Measurements from ENCODE around the gene APAF1. TPM values are rescaled to one million over a fixed set of nuclear protein-coding genes. Genes with fewer than 3 reads are reported as not detected.

The APAF1 gene, protein sequence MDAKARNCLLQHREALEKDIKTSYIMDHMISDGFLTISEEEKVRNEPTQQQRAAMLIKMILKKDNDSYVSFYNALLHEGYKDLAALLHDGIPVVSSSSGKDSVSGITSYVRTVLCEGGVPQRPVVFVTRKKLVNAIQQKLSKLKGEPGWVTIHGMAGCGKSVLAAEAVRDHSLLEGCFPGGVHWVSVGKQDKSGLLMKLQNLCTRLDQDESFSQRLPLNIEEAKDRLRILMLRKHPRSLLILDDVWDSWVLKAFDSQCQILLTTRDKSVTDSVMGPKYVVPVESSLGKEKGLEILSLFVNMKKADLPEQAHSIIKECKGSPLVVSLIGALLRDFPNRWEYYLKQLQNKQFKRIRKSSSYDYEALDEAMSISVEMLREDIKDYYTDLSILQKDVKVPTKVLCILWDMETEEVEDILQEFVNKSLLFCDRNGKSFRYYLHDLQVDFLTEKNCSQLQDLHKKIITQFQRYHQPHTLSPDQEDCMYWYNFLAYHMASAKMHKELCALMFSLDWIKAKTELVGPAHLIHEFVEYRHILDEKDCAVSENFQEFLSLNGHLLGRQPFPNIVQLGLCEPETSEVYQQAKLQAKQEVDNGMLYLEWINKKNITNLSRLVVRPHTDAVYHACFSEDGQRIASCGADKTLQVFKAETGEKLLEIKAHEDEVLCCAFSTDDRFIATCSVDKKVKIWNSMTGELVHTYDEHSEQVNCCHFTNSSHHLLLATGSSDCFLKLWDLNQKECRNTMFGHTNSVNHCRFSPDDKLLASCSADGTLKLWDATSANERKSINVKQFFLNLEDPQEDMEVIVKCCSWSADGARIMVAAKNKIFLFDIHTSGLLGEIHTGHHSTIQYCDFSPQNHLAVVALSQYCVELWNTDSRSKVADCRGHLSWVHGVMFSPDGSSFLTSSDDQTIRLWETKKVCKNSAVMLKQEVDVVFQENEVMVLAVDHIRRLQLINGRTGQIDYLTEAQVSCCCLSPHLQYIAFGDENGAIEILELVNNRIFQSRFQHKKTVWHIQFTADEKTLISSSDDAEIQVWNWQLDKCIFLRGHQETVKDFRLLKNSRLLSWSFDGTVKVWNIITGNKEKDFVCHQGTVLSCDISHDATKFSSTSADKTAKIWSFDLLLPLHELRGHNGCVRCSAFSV (N-terminal part only)
- 13.0 and 17.9 TPM in 2 replicates for total RNA-seq (2016; rRNA removed; fragmentation: Illumina TruSeq; extraction: Trizol)
- total RNA-seq (2016; cell fraction: cytosol; rRNA removed; fragmentation: Illumina TruSeq; extraction: Trizol; ENCODE audit: low read depth), result 2.6 and 2.9 TPM in 2 replicates
- total RNA-seq (2016; cell fraction: insoluble cytoplasmic fraction; rRNA removed; fragmentation: Illumina TruSeq; extraction: Trizol), result 12.7 and 16.8 TPM in 2 replicates
- total RNA-seq (2016; cell fraction: membrane; rRNA removed; fragmentation: Illumina TruSeq; extraction: Trizol), result 4.9 and 5.0 TPM in 2 replicates
- 16.1 and 16.3 TPM in 2 replicates for total RNA-seq (2016; cell fraction: nucleus; rRNA removed; fragmentation: Illumina TruSeq; extraction: Trizol)
- polyA plus RNA-seq (2011; rRNA removed), result 5.6 and 6.0 TPM in 2 replicates
- polyA plus RNA-seq (2011; cell fraction: cytosol; rRNA removed), result 3.2 and 3.7 TPM in 2 replicates
- polyA plus RNA-seq (2011; cell fraction: nucleus; rRNA removed), result 4.9 and 5.2 TPM in 2 replicates
- polyA plus RNA-seq (2012), result 3.4 and 5.4 TPM in 2 replicates
- polyA plus RNA-seq (2016; cell fraction: cytosol; fragmentation: Illumina TruSeq; extraction: Trizol; ENCODE audit: low read depth), result 0.33 and 0.40 TPM in 2 replicates
- polyA plus RNA-seq (2016; cell fraction: insoluble cytoplasmic fraction; fragmentation: Illumina TruSeq; extraction: Trizol; ENCODE audit: low read depth), result 11.7 and 12.8 TPM in 2 replicates
- polyA plus RNA-seq (2016; cell fraction: membrane; fragmentation: Illumina TruSeq; extraction: Trizol; ENCODE audit: low read depth), result 1.5 and 1.8 TPM in 2 replicates
- polyA plus RNA-seq (2016; cell fraction: nucleus; fragmentation: Illumina TruSeq; extraction: Trizol; ENCODE audit: insufficient read depth, low read depth), result 12.8 and 14.3 TPM in 2 replicates
- polyA minus RNA-seq (2011; rRNA and poly(A)+ RNA removed; ENCODE audit: low replicate concordance), result 6.8 and 9.6 TPM in 2 replicates
- 9.8 and 11.1 TPM in 2 replicates for polyA minus RNA-seq (2011; cell fraction: cytosol; rRNA and poly(A)+ RNA removed)
- 27.8 and 32.8 TPM in 2 replicates for polyA minus RNA-seq (2011; cell fraction: nucleus; rRNA and poly(A)+ RNA removed)
- percentile 59 among the genes with signal in this experiment for Bru-seq, nascent RNA
- BruChase-seq, experiment 1, labeled RNA remaining after a 6-hour chase, result percentile 66 among the genes with signal in this experiment
- percentile 63 among the genes with signal in this experiment for BruChase-seq, experiment 2, labeled RNA remaining after a 2-hour chase
- long read RNA-seq, experiment 1, partial matches to known transcripts, result 3 of 5 reads
- long read RNA-seq, experiment 1, other reads (novel, unspliced or antisense), result 2 of 5 reads
- long read RNA-seq, experiment 2, full-length matches to known transcripts, result 1 of 7 reads
- long read RNA-seq, experiment 2, partial matches to known transcripts, result 0 of 7 reads
- long read RNA-seq, experiment 2, other reads (novel, unspliced or antisense), result 6 of 7 reads

DNA sequence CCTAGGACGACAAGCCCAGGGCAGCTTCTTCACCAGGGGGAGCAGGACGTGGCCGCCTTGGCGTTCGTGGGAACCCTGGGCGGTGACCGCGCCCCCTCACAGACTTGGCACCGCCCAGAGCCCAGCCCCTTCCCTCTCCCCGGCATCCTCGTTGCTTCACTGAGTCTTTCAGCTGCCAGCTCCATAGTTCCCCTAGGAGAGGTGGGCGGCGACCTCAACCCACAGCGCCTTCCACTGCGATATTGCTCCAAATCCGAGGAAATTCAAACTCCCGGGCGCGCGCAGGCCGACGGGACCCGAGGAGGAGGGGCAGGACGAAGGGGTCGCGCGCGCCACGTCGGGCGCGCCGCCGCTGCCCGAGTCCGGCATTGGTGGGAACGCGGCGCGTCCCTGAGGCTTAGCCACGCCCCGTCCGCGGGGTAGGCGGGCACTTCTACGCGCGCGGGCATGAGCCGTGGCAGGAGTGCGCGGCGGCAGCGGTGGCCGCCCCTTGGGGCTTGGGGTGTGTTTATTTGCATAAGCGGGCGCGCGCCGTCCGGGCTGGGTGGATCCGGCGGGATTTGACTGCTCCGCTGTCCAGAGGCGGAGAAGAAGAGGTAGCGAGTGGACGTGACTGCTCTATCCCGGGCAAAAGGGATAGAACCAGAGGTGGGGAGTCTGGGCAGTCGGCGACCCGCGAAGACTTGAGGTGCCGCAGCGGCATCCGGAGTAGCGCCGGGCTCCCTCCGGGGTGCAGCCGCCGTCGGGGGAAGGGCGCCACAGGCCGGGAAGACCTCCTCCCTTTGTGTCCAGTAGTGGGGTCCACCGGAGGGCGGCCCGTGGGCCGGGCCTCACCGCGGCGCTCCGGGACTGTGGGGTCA lies at the start of gene APAF1, which contains the start of gene IKBIP:
Gene APAF1 (plus strand): TSS at position 579 of the 860 bp plus-strand sequence. CDS start 3,070 bp downstream, outside the sequence.
Gene IKBIP (minus strand): TSS at position 77 of the 860 bp plus-strand sequence. CDS start 87 bp downstream, outside the sequence.
- no TSS peak for BruUV-seq (replicated peaks)
- H3K27me3 ChIP-seq (ENCODE audit: control insufficient read depth in 1 of 2, insufficient read depth in 2 of 2, low read length in 2 of 2), result no peaks in the 10 kb centered on the region; a peak in 1 of 5 replicates
- H3K79me2 ChIP-seq (ENCODE audit: insufficient read depth, low read length), result peaks cover 61% of the 10 kb centered on the region
- no peaks in the 10 kb centered on the region; the same call in 1 of the 2 replicates for H4K20me1 ChIP-seq (ENCODE audit: insufficient read depth, low read length)
- peaks cover 40% of the 10 kb centered on the region for H3K4me1 ChIP-seq (ENCODE audit: insufficient read depth, low read length)
- FAIRE-seq (peak; percentile 58), DNase-seq (ENCODE audit: low spot score) (peak; percentile 89), ATAC-seq (peak; percentile 92)
- peak within 1 kb of the TSS; percentile 84 for H3K27ac ChIP-seq (ENCODE audit: extremely low read length, insufficient read depth, low read length)
- in situ Hi-C loops (cut with HindIII; ENCODE audit: extremely low pct_ligation_motif_present, low pct_unique_long_range_greater_than_20kb), result no loop called here
- peaks cover 1 to 15% of the 10 kb centered on the region in 2 experiments; a peak in 3 of 5 replicates for H3K36me3 ChIP-seq (replicated peaks in 1 of 2; ENCODE audit: control insufficient read depth in 1 of 2, insufficient read depth in 2 of 2, low read length in 2 of 2)
- peak within 1 kb of the TSS; percentile 66 for H2AFZ ChIP-seq (ENCODE audit: low read length)
- peak within 1 kb of the TSS; percentile 91 for H3K9ac ChIP-seq (ENCODE audit: insufficient read depth, low read depth, low read length)
- ChIA-PET POLR2A (interaction anchor here (0.5 to 1.7 kb wide), 3 partner anchors 51 to 130 kb away, joined by 3 to 21 read pairs (median 4); partner anchors contain the start of genes SLC25A3 and TMPO), CTCF (ENCODE audit: low intra/inter-chr PET ratio, low total read pairs) (no interaction called here)
- H3K9me3 ChIP-seq (ENCODE audit: low read length), result no peaks in the 10 kb centered on the region
- intact Hi-C loops (cut with micrococcal nuclease; ENCODE audit: unreplicated experiment), result loop anchor here (1.0 to 2.0 kb wide), 3 partner anchors 52 to 142 kb away; partner anchors contain the start of gene SLC25A3
- H3K4me3 ChIP-seq (replicated peaks in 1 of 3; ENCODE audit: insufficient read depth in 1 of 3, low read depth in 2 of 3, low read length in 3 of 3), result peak within 1 kb of the TSS; percentile 88 to 99 (median 95)
- under 1% methylated on average over 26 of the region's 91 CpGs for WGBS (ENCODE audit: low lambda C conversion rate)
- peak within 1 kb of the TSS; percentile 70 for H3K4me2 ChIP-seq (ENCODE audit: low read depth, low read length)
- TF ChIP-seq MED13 (CRISPR knock-in tag; IDR thresholded peaks at IDR 0.05) (0 out of 2 replicates have a peak, but pooled peaks have one; percentile 46), KDM5B (CRISPR knock-in tag; IDR thresholded peaks at IDR 0.05; ENCODE audit: borderline replicate concordance) (peak; percentile 69), MED1 (CRISPR knock-in tag; IDR thresholded peaks at IDR 0.05) (peak; percentile 16; the same call in 1 of the 2 replicates), ZNF260 (CRISPR knock-in tag; IDR thresholded peaks at IDR 0.05; ENCODE audit: borderline replicate concordance, low read depth) (no peak), POLR2G (IDR thresholded peaks at IDR 0.05; ENCODE audit: low read depth, low read length) (peak; percentile 61; the same call in 1 of the 2 replicates), AHR (CRISPR knock-in tag; IDR thresholded peaks at IDR 0.05) (no peak), RNF2 (conservative IDR thresholded peaks at IDR 0.05; ENCODE audit: low read depth) (no peak), KMT2A (CRISPR knock-in tag; IDR thresholded peaks at IDR 0.05) (peak; percentile 8; the same call in 1 of the 2 replicates), BORCS8-MEF2B (CRISPR knock-in tag; IDR thresholded peaks at IDR 0.05) (peak; percentile 59; the same call in 1 of the 2 replicates)
- TF ChIP-seq, protein P1, sequence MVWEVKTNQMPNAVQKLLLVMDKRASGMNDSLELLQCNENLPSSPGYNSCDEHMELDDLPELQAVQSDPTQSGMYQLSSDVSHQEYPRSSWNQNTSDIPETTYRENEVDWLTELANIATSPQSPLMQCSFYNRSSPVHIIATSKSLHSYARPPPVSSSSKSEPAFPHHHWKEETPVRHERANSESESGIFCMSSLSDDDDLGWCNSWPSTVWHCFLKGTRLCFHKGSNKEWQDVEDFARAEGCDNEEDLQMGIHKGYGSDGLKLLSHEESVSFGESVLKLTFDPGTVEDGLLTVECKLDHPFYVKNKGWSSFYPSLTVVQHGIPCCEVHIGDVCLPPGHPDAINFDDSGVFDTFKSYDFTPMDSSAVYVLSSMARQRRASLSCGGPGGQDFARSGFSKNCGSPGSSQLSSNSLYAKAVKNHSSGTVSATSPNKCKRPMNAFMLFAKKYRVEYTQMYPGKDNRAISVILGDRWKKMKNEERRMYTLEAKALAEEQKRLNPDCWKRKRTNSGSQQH (CRISPR knock-in tag; IDR thresholded peaks at IDR 0.05; ENCODE audit: low read depth), result peak; percentile 91; the same call in 1 of the 2 replicates
